Myocyte (in vitro differentiated cells): ENCODE measurements around the gene SRRD. TPM values are rescaled to one million over a fixed set of nuclear protein-coding genes. Genes with fewer than 3 reads are reported as not detected.

ENCODE experiments used
- total RNA-seq: library from RNA; depleted of rRNA; stranded (reverse); fragments of >200 nt; gene quantifications from 2 replicates; pipeline ENCODE4 v1.2.3, GENCODE V29; 2014

The SRRD gene
- total RNA-seq, 1 donor from 2014 or later = 23.8 TPM

Other genes starting within 250 kb of the SRRD start
- 0.21 and 0.83 TPM in 2 replicates for gene ASPHD2, start 54.6 kb upstream of the SRRD start, total RNA-seq
- gene HPS4, start 94 bp upstream of the SRRD start, total RNA-seq = 21.7 and 28.9 TPM in 2 replicates
- 26.9 and 30.8 TPM in 2 replicates for gene TFIP11, start 28.6 kb downstream of the SRRD start, total RNA-seq
- gene TPST2, start 106.3 kb downstream of the SRRD start, total RNA-seq = 36.6 and 39.2 TPM in 2 replicates
- not detected in 2 replicates for gene CRYBB1, start 134.2 kb downstream of the SRRD start, total RNA-seq
- gene CRYBA4, start 138.1 kb downstream of the SRRD start, total RNA-seq = not detected in 2 replicates
- gene MIAT, start 173.7 kb downstream of the SRRD start, total RNA-seq = 0.70 and 2.5 TPM in 2 replicates